Measurements from ENCODE around the gene IMPA2.

IMPA2 gene

DNA sequence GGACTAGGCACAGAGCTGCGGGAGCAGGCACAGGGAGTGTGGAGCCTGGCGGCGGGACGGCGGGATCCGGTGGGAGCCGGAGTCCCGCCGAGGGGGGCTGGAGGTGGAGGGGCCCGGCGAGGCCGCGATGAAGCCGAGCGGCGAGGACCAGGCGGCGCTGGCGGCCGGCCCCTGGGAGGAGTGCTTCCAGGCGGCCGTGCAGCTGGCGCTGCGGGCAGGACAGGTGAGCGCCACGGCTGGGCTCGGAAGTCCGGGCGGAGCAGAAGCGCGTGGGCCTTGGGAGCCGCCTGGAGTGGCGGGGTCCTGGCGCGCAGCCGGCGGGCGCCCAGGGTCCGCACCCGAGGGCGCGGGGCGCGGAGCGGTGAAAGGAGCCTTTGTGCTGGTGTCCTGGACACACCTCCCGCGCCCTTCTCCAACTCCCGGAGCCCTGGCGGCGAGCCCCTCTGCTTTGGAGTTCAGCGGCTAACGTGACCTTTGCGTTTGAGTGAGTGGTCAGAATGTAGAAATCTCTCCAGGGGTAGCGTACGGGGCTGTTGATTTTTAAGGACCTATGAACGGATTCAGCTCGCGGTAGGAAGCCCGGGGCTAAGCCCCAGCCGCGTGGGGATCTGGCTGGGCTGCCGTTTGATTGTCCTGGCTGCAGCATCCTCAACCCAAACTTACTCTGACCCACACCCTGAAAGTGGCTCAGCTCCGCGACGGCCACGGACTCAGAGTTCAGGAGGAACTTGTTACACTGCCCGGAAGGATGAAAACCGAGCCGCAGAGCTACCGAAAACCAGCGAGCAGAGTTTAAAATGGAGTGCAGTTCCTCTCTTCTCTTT lies 448 bp downstream of the IMPA2 start:
- no CpG with 5 or more reads among the region's 71 CpGs for WGBS (ENCODE audit: extremely low coverage, insufficient coverage, low lambda C conversion rate)
- peak overlapping the region; percentile 89 for H3K27ac ChIP-seq (ENCODE audit: low read depth, low read length)
- no peak overlapping the region for H4K5ac ChIP-seq (ENCODE audit: low read length)
- H3K27me3 ChIP-seq (ENCODE audit: insufficient read depth, low read length, poor library complexity), result no peaks in the 10 kb centered on the region
- no peak overlapping the region for H2AK5ac ChIP-seq (ENCODE audit: low read length)
- H4K8ac ChIP-seq (ENCODE audit: low read depth, low read length), result no peak overlapping the region
- H3K79me2 ChIP-seq (ENCODE audit: control insufficient read depth, insufficient read depth, low read length), result peaks cover 23% of the 10 kb centered on the region
- H3K4me2 ChIP-seq (ENCODE audit: low read length), result peak overlapping the region; percentile 73
- H3K79me1 ChIP-seq (ENCODE audit: low read length), result peaks cover 17% of the 10 kb centered on the region
- no peak overlapping the region for H2BK120ac ChIP-seq (ENCODE audit: low read depth, low read length)
- peak; percentile 76 for DNase-seq
- no peak overlapping the region for H2BK5ac ChIP-seq (ENCODE audit: low read length)
- H3K36me3 ChIP-seq (ENCODE audit: control insufficient read depth, insufficient read depth, low read length), result no peaks in the 10 kb centered on the region
- peaks cover 7% of the 10 kb centered on the region for H3K4me1 ChIP-seq (ENCODE audit: control insufficient read depth, low read depth, low read length)
- H3K23ac ChIP-seq (ENCODE audit: low read length), result no peak overlapping the region
- peak overlapping the region; percentile 82 for H3K18ac ChIP-seq (ENCODE audit: low read length)
- peak overlapping the region; percentile 75 for H3K9ac ChIP-seq (ENCODE audit: low read length)
- H3K4me3 ChIP-seq (ENCODE audit: low read length), result peak overlapping the region; percentile 71
- peak overlapping the region; percentile 86 for H3K4ac ChIP-seq (ENCODE audit: low read depth, low read length)
- H3K56ac ChIP-seq (ENCODE audit: low read length), result peak overlapping the region; percentile 83
- H2BK15ac ChIP-seq (replicated peaks; ENCODE audit: low read depth), result no peak overlapping the region

DNA sequence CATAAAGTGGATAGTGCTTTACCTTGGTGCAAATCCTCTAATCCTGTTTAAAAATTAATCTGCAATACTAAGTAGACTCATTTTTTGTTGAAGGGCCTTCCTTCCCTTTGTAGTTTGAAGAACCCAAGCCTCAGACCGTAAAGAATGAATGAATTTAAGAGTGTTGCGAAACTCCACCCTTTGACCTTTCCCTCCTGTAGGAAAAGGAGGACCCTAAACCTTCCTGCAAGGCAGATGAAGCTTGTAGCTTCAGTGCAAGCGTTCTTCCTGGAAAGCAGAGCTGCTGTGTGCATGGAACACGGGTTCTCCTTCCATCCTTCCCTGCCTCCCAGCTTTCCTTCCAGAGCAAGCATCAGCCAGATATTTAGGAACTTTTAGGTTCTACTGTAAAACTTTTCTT lies 1.7 kb downstream of the IMPA2 start:
- Histone ChIP-seq H4K8ac (ENCODE audit: low read depth, low read length) (no peak overlapping the region), H4K5ac (ENCODE audit: low read length) (no peak overlapping the region), H3K9ac (ENCODE audit: low read length) (peak overlapping the region; percentile 16), H3K79me1 (ENCODE audit: low read length) (peaks cover 20% of the 10 kb centered on the region), H2BK120ac (ENCODE audit: low read depth, low read length) (no peak overlapping the region), H3K4me3 (ENCODE audit: low read length) (no peak overlapping the region), H3K79me2 (ENCODE audit: control insufficient read depth, insufficient read depth, low read length) (peaks cover 25% of the 10 kb centered on the region), H3K23ac (ENCODE audit: low read length) (no peak overlapping the region), H3K4me1 (ENCODE audit: control insufficient read depth, low read depth, low read length) (peaks cover 7% of the 10 kb centered on the region), H2AK5ac (ENCODE audit: low read length) (no peak overlapping the region), H3K27me3 (ENCODE audit: insufficient read depth, low read length, poor library complexity) (no peaks in the 10 kb centered on the region), H2BK5ac (ENCODE audit: low read length) (no peak overlapping the region), H2BK15ac (replicated peaks; ENCODE audit: low read depth) (no peak overlapping the region), H3K36me3 (ENCODE audit: control insufficient read depth, insufficient read depth, low read length) (no peaks in the 10 kb centered on the region), H3K18ac (ENCODE audit: low read length) (no peak overlapping the region), H3K4me2 (ENCODE audit: low read length) (peak overlapping the region; percentile 1), H3K4ac (ENCODE audit: low read depth, low read length) (no peak overlapping the region), H3K56ac (ENCODE audit: low read length) (peak overlapping the region; percentile 45), H3K27ac (ENCODE audit: low read depth, low read length) (no peak overlapping the region)
- WGBS (ENCODE audit: extremely low coverage, insufficient coverage, low lambda C conversion rate), result no CpG with 5 or more reads among the region's 4 CpGs
- DNase-seq, result no peak

DNA sequence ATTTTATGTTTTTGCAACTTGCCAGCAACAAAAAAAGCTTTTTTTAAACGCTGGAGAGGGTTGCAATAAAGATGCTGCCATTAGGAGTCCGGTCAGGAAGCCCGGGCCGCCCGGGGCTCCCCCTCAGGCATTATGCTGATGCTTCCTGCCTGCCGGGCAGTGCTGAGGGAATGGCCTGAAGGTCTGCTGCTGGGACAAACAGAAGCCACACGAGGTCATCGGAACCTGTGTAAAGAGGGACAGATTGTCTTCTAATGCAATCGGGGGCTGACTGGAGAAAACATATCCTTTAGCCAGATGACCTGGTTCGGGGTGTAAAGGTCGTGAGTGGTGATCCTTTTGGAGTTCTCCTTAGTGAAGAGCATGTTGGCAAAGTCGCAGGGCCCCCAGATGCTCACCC lies 2.3 kb downstream of the IMPA2 start:
- Histone ChIP-seq H4K5ac (ENCODE audit: low read length) (no peak overlapping the region), H3K79me1 (ENCODE audit: low read length) (peaks cover 20% of the 10 kb centered on the region), H3K4me3 (ENCODE audit: low read length) (no peak overlapping the region)

DNA sequence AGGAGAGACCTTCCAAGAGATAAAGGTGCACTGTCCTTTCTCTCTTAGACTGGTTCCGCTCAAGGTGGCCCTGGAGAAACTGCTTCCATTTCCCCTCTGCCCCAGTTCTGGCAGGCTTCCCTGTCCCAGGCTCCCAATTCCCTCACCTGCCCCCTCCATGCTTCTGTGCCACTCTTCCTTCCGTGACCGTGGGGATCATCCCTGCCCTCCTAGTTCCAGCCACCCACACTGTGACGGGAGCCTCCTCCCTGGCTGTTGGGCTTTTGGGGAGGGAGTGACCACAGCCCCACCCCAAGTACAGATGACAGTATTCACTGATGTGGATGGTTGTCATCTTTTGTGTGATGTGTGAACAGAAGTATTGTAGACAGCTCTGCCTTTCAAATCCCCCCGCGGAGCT lies 2.8 kb downstream of the IMPA2 start:
- no peak overlapping the region for H4K8ac ChIP-seq (ENCODE audit: low read depth, low read length)

More for the DNA sequence above, 2.3 kb downstream of the IMPA2 start:
- Histone ChIP-seq H3K27ac (ENCODE audit: low read depth, low read length) (no peak overlapping the region), H3K4me1 (ENCODE audit: control insufficient read depth, low read depth, low read length) (peaks cover 7% of the 10 kb centered on the region), H3K4ac (ENCODE audit: low read depth, low read length) (no peak overlapping the region), H3K23ac (ENCODE audit: low read length) (no peak overlapping the region), H3K36me3 (ENCODE audit: control insufficient read depth, insufficient read depth, low read length) (no peaks in the 10 kb centered on the region), H3K4me2 (ENCODE audit: low read length) (no peak overlapping the region), H3K56ac (ENCODE audit: low read length) (peak overlapping the region; percentile 61), H3K79me2 (ENCODE audit: control insufficient read depth, insufficient read depth, low read length) (peaks cover 27% of the 10 kb centered on the region), H2BK120ac (ENCODE audit: low read depth, low read length) (no peak overlapping the region), H3K27me3 (ENCODE audit: insufficient read depth, low read length, poor library complexity) (no peaks in the 10 kb centered on the region), H4K8ac (ENCODE audit: low read depth, low read length) (no peak overlapping the region), H2AK5ac (ENCODE audit: low read length) (no peak overlapping the region), H2BK15ac (replicated peaks; ENCODE audit: low read depth) (no peak overlapping the region), H3K18ac (ENCODE audit: low read length) (no peak overlapping the region), H2BK5ac (ENCODE audit: low read length) (no peak overlapping the region), H3K9ac (ENCODE audit: low read length) (peak overlapping the region; percentile 36)
- WGBS (ENCODE audit: extremely low coverage, insufficient coverage, low lambda C conversion rate), result no CpG with 5 or more reads among the region's 12 CpGs
- peak; percentile 75 for DNase-seq

DNA sequence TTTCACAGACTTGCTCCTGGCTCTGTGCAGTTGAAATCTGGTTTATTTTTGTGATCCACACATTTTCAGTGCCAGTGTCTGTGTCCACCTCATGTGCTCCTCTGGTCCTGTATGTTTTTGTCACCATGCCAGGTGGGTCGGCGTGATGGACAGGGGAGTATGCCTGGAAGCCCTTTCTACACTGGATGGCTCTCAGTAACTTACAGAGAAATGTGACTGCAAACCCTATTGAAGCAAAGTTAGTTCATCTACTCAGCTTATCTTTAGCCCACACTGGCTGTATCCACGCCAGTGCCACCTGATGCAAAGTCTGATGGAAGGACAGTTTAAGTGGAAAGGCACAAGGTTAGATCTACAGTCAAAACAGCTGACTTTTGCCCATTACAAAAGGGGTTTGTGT lies 4.3 kb downstream of the IMPA2 start:
- Histone ChIP-seq H3K4me3 (ENCODE audit: low read length) (no peak overlapping the region), H2AK5ac (ENCODE audit: low read length) (no peak overlapping the region), H3K4me1 (ENCODE audit: control insufficient read depth, low read depth, low read length) (peaks cover 11% of the 10 kb centered on the region), H3K27ac (ENCODE audit: low read depth, low read length) (no peak overlapping the region), H4K8ac (ENCODE audit: low read depth, low read length) (no peak overlapping the region), H2BK120ac (ENCODE audit: low read depth, low read length) (no peak overlapping the region), H3K4ac (ENCODE audit: low read depth, low read length) (no peak overlapping the region), H4K5ac (ENCODE audit: low read length) (no peak overlapping the region), H3K4me2 (ENCODE audit: low read length) (no peak overlapping the region), H2BK15ac (replicated peaks; ENCODE audit: low read depth) (no peak overlapping the region), H3K79me2 (ENCODE audit: control insufficient read depth, insufficient read depth, low read length) (peaks cover 40% of the 10 kb centered on the region), H3K36me3 (ENCODE audit: control insufficient read depth, insufficient read depth, low read length) (no peaks in the 10 kb centered on the region), H3K27me3 (ENCODE audit: insufficient read depth, low read length, poor library complexity) (no peaks in the 10 kb centered on the region), H3K18ac (ENCODE audit: low read length) (no peak overlapping the region), H3K56ac (ENCODE audit: low read length) (no peak overlapping the region), H2BK5ac (ENCODE audit: low read length) (no peak overlapping the region), H3K23ac (ENCODE audit: low read length) (no peak overlapping the region), H3K79me1 (ENCODE audit: low read length) (peaks cover 32% of the 10 kb centered on the region), H3K9ac (ENCODE audit: low read length) (no peak overlapping the region)
- DNase-seq, result no peak
- no CpG with 5 or more reads among the region's 3 CpGs for WGBS (ENCODE audit: extremely low coverage, insufficient coverage, low lambda C conversion rate)

More for the DNA sequence above, 2.8 kb downstream of the IMPA2 start:
- Histone ChIP-seq H4K5ac (ENCODE audit: low read length) (no peak overlapping the region), H3K18ac (ENCODE audit: low read length) (no peak overlapping the region), H3K56ac (ENCODE audit: low read length) (peak overlapping the region; percentile 61), H3K9ac (ENCODE audit: low read length) (peak overlapping the region; percentile 36), H3K4me1 (ENCODE audit: control insufficient read depth, low read depth, low read length) (peaks cover 7% of the 10 kb centered on the region), H3K27me3 (ENCODE audit: insufficient read depth, low read length, poor library complexity) (no peaks in the 10 kb centered on the region), H2BK120ac (ENCODE audit: low read depth, low read length) (no peak overlapping the region), H3K36me3 (ENCODE audit: control insufficient read depth, insufficient read depth, low read length) (no peaks in the 10 kb centered on the region), H2AK5ac (ENCODE audit: low read length) (peak overlapping the region; percentile 11), H3K79me2 (ENCODE audit: control insufficient read depth, insufficient read depth, low read length) (peaks cover 27% of the 10 kb centered on the region), H2BK15ac (replicated peaks; ENCODE audit: low read depth) (no peak overlapping the region), H2BK5ac (ENCODE audit: low read length) (no peak overlapping the region), H3K79me1 (ENCODE audit: low read length) (peaks cover 20% of the 10 kb centered on the region), H3K4me3 (ENCODE audit: low read length) (no peak overlapping the region), H3K4ac (ENCODE audit: low read depth, low read length) (no peak overlapping the region), H3K27ac (ENCODE audit: low read depth, low read length) (no peak overlapping the region), H3K23ac (ENCODE audit: low read length) (no peak overlapping the region), H3K4me2 (ENCODE audit: low read length) (no peak overlapping the region)
- WGBS (ENCODE audit: extremely low coverage, insufficient coverage, low lambda C conversion rate), result no CpG with 5 or more reads among the region's 6 CpGs
- no peak for DNase-seq
